ENCODE data around the gene EPS8L3. TPM values are rescaled to one million over a fixed set of nuclear protein-coding genes. Genes with fewer than 3 reads are reported as not detected.

EPS8L3 gene
- not detected in 2 replicates for total RNA-seq

GRCh38 chr1:109763646-109764415 is at the start of gene EPS8L3:
Gene EPS8L3, minus strand, starts transcription at chr1:109763923. Its CDS starts 2,174 bp downstream, at chr1:109761749.

GRCh38 chr1:109740615-109741373 is 22.9 kb downstream of the EPS8L3 start, which contains the start of gene GSTM3:
Gene GSTM3, minus strand, starts transcription at chr1:109741038. Its CDS starts 751 bp downstream, at chr1:109740287.

GRCh38 chr1:109711593-109712320 is 52.0 kb downstream of the EPS8L3 start, which contains the start of gene GSTM5:
Gene GSTM5, plus strand, starts transcription at chr1:109712251. Its CDS starts 62 bp downstream, at chr1:109712313.

Other genes starting within 250 kb of the EPS8L3 start
- 0.11 and 0.17 TPM in 2 replicates for gene GPR61, start 224.1 kb downstream of the EPS8L3 start, total RNA-seq
- gene GNAI3, start 215.3 kb downstream of the EPS8L3 start, total RNA-seq, result 11.8 and 13.5 TPM in 2 replicates
- gene GNAT2, start 144.3 kb downstream of the EPS8L3 start, total RNA-seq, result 0.11 and 0.17 TPM in 2 replicates
- 20.9 and 22.6 TPM in 2 replicates for gene AMPD2, start 144.1 kb downstream of the EPS8L3 start, total RNA-seq
- gene GSTM4, start 107.8 kb downstream of the EPS8L3 start, total RNA-seq, result 0.95 and 1.4 TPM in 2 replicates
- 1.2 and 1.7 TPM in 2 replicates for gene GSTM2, start 95.9 kb downstream of the EPS8L3 start, total RNA-seq
- 2.9 TPM in 1 of 2 replicates, not detected in the other for gene GSTM1, start 76.1 kb downstream of the EPS8L3 start, total RNA-seq
- 0.11 TPM in 1 of 2 replicates, not detected in the other for gene GSTM5, start 51.7 kb downstream of the EPS8L3 start, total RNA-seq
- gene GSTM3, start 22.9 kb downstream of the EPS8L3 start, total RNA-seq, result 41.9 and 88.1 TPM in 2 replicates
- 3.9 and 5.9 TPM in 2 replicates for gene CSF1, start 146.9 kb upstream of the EPS8L3 start, total RNA-seq
- 46.9 and 47.6 TPM in 2 replicates for gene AHCYL1, start 220.8 kb upstream of the EPS8L3 start, total RNA-seq